Measurements from ENCODE around the gene GPN2.

The GPN2 gene

GRCh38 chr1:26889551-26890466 lies at the start of gene GPN2:
GPN2 (minus strand) TSS chr1:26890283; CDS start chr1:26890096, 187 bp downstream.
- DNase-seq (ENCODE audit: low read depth): peak; percentile 57

- no peak for DNase-seq (ENCODE audit: low read depth)
Measured at GRCh38 chr1:26938659-26939025, 48.6 kb upstream of the GPN2 start.

- DNase-seq (ENCODE audit: low read depth): no peak
Measured at GRCh38 chr1:26938004-26938658, 48.0 kb upstream of the GPN2 start.

GRCh38 chr1:26936823-26937222 lies 46.7 kb upstream of the GPN2 start:
- DNase-seq (ENCODE audit: low read depth): no peak

GRCh38 chr1:26932531-26932930 lies 42.4 kb upstream of the GPN2 start:
- no peak for DNase-seq (ENCODE audit: low read depth)

GRCh38 chr1:26923711-26924110 lies 33.6 kb upstream of the GPN2 start:
- DNase-seq (ENCODE audit: low read depth): no peak

GRCh38 chr1:26922901-26923300 lies 32.8 kb upstream of the GPN2 start:
- DNase-seq (ENCODE audit: low read depth): no peak

- no peak for DNase-seq (ENCODE audit: low read depth)
Measured at GRCh38 chr1:26922431-26922729, 32.3 kb upstream of the GPN2 start.

- DNase-seq (ENCODE audit: low read depth): peak; percentile 97
Measured at GRCh38 chr1:26921540-26922430, 31.7 kb upstream of the GPN2 start, which contains the start of gene NUDC. NUDC (plus strand) TSS chr1:26921743; CDS start chr1:26921849, 106 bp downstream.

- DNase-seq (ENCODE audit: low read depth): no peak
Measured at GRCh38 chr1:26921126-26921539, 31.1 kb upstream of the GPN2 start.

GRCh38 chr1:26915204-26915842 lies 25.2 kb upstream of the GPN2 start:
- DNase-seq (ENCODE audit: low read depth): no peak

- no peak for DNase-seq (ENCODE audit: low read depth)
Measured at GRCh38 chr1:26913754-26914619, 23.9 kb upstream of the GPN2 start, which contains the start of gene NR0B2. NR0B2 (minus strand) TSS chr1:26913975; CDS start chr1:26913940, 35 bp downstream.

GRCh38 chr1:26913389-26913753 lies 23.3 kb upstream of the GPN2 start:
- DNase-seq (ENCODE audit: low read depth): no peak

- DNase-seq (ENCODE audit: low read depth): no peak
Measured at GRCh38 chr1:26912147-26912490, 22.0 kb upstream of the GPN2 start.

GRCh38 chr1:26911399-26912146 lies 21.5 kb upstream of the GPN2 start:
- DNase-seq (ENCODE audit: low read depth): no peak

- DNase-seq (ENCODE audit: low read depth): no peak
Measured at GRCh38 chr1:26910343-26911160, 20.5 kb upstream of the GPN2 start.

- no peak for DNase-seq (ENCODE audit: low read depth)
Measured at GRCh38 chr1:26909951-26910342, 19.9 kb upstream of the GPN2 start.

- peak; percentile 84 for DNase-seq (ENCODE audit: low read depth)
Measured at GRCh38 chr1:26907071-26907917, 17.2 kb upstream of the GPN2 start.
